ENCODE results near the gene CXCL1.

The CXCL1 gene

DNA sequence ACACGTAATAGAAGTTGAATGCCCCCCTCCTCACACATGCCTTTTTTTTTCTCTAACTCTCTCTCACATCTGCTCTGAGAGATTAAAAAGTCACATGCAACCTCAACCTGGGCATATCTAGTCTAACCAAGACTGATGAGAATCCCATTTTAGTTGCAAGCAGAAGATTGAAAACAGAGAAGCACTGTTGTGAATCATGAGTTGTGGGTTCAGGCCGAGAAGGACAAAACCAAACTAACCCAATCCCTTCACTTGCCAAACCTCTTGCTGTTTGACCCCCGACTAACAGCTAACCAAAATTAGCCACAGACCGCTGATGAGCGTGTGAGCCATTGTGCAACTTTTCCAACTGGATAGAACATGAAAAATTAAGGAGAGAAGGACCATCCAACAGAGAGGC is 31.8 kb downstream of the CXCL1 start:
- Histone ChIP-seq H3K9me3 (replicated peaks; ENCODE audit: insufficient read depth, low read length) (no peaks in the 10 kb centered on the region), H3F3A (ENCODE audit: insufficient read depth, low read length) (no peaks in the 10 kb centered on the region), H3K36me3 (replicated peaks; ENCODE audit: insufficient read depth, low read length) (no peaks in the 10 kb centered on the region), H4K20me1 (ENCODE audit: insufficient read depth, low read length) (no peaks in the 10 kb centered on the region), H3K4me2 (ENCODE audit: low read depth, low read length) (no peak overlapping the region), H3K79me2 (ENCODE audit: low read length) (no peaks in the 10 kb centered on the region), H3K27ac (ENCODE audit: low read length) (no peak overlapping the region), H2AFZ (ENCODE audit: low read length) (no peak overlapping the region), H3K9ac (ENCODE audit: low read length) (no peak overlapping the region), H3K27me3 (replicated peaks; ENCODE audit: insufficient read depth, low read length) (no peaks in the 10 kb centered on the region), H3K9me2 (replicated peaks; ENCODE audit: insufficient read depth, low read length) (no peaks in the 10 kb centered on the region), H3K4me3 (ENCODE audit: low read length) (no peak overlapping the region), H3K4me1 (ENCODE audit: low read length) (no peaks in the 10 kb centered on the region)
- no peak for DNase-seq
- TF ChIP-seq CTCF (IDR thresholded peaks at IDR 0.05; ENCODE audit: low read length), result no peak
- TF ChIP-seq EZH2 (optimal IDR thresholded peaks at IDR 0.05; ENCODE audit: low read depth, low read length), result no peak
- TF ChIP-seq EZH2phosphoT487 (IDR thresholded peaks at IDR 0.05; ENCODE audit: low read length), result no peak

DNA sequence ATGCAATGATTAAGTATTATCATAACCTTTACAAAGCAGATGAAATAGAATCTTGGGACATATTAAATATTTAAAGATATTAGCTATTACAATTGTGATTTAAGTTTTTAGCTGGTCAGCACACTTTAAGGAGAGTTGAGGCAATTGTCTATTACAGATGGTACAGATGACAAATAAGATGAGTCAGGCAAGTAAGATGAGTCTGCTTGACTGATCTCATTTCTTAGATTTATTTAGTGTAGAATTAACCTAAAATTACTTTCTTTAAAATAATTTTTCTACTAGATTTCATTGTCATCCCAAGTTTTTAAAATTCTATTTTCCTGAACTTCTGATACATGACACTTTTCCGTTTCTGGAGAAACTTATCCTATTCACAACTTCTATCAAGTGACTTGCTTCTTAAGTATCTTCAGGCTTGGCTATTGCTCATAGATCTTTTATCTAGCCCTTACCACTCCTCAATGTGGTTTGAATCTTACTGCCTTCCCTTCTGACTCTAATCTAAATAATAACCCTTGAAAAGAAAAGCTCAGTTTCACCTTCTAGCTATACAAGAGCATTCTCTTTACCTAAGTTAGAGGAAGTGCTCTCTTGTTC is 32.9 kb downstream of the CXCL1 start:
- Histone ChIP-seq H2AFZ (ENCODE audit: low read length) (no peak overlapping the region), H3K4me3 (ENCODE audit: low read length) (no peak overlapping the region), H3F3A (ENCODE audit: insufficient read depth, low read length) (no peaks in the 10 kb centered on the region), H3K9ac (ENCODE audit: low read length) (no peak overlapping the region), H4K20me1 (ENCODE audit: insufficient read depth, low read length) (no peaks in the 10 kb centered on the region), H3K9me3 (replicated peaks; ENCODE audit: insufficient read depth, low read length) (no peaks in the 10 kb centered on the region), H3K36me3 (replicated peaks; ENCODE audit: insufficient read depth, low read length) (no peaks in the 10 kb centered on the region), H3K79me2 (ENCODE audit: low read length) (no peaks in the 10 kb centered on the region), H3K27ac (ENCODE audit: low read length) (no peak overlapping the region), H3K4me1 (ENCODE audit: low read length) (no peaks in the 10 kb centered on the region), H3K4me2 (ENCODE audit: low read depth, low read length) (no peak overlapping the region), H3K9me2 (replicated peaks; ENCODE audit: insufficient read depth, low read length) (no peaks in the 10 kb centered on the region), H3K27me3 (replicated peaks; ENCODE audit: insufficient read depth, low read length) (no peaks in the 10 kb centered on the region)
- TF ChIP-seq EZH2 (optimal IDR thresholded peaks at IDR 0.05; ENCODE audit: low read depth, low read length) (no peak), CTCF (IDR thresholded peaks at IDR 0.05; ENCODE audit: low read length) (no peak), EZH2phosphoT487 (IDR thresholded peaks at IDR 0.05; ENCODE audit: low read length) (no peak)
- no peak for DNase-seq

DNA sequence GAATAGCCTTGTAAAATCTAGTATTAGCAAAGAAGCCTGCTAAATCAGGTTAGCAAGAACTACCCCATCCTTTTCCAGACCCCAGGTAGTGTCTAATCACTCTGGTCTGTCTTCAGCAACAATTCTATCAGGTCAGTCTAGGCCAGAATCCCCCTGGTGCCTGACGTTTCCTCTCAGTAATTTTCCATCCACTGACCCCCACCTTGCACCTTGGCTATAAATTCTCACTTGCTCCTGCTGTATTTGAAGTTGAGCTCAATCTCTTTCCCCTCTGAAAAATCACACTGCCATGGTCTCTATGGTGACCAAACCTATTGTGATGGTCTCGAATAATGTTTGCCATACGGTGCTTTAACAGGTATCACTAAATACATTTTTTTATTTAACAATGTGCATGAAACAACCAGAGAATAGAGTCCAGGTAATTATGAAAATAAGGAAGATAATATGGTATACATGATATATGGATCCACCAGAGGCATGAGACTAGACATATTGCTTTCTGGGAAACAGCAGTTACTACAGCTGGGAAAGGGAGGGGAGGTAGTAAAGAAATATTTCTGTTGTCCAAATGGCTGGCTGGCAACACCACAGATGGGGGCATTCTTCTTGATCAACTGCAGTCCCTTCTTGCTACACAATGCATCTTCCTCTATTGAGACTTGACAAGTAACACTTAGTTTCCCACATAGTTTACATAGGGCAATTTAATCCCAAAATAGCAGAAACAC is 33.8 kb downstream of the CXCL1 start:
- DNase-seq, result no peak
- Histone ChIP-seq H3K4me2 (ENCODE audit: low read depth, low read length) (no peak overlapping the region), H3F3A (ENCODE audit: insufficient read depth, low read length) (no peaks in the 10 kb centered on the region), H4K20me1 (ENCODE audit: insufficient read depth, low read length) (no peaks in the 10 kb centered on the region), H3K4me3 (ENCODE audit: low read length) (no peak overlapping the region), H3K9me2 (replicated peaks; ENCODE audit: insufficient read depth, low read length) (no peaks in the 10 kb centered on the region), H3K9me3 (replicated peaks; ENCODE audit: insufficient read depth, low read length) (no peaks in the 10 kb centered on the region), H3K4me1 (ENCODE audit: low read length) (no peaks in the 10 kb centered on the region), H3K36me3 (replicated peaks; ENCODE audit: insufficient read depth, low read length) (no peaks in the 10 kb centered on the region), H3K9ac (ENCODE audit: low read length) (no peak overlapping the region), H3K27ac (ENCODE audit: low read length) (no peak overlapping the region), H2AFZ (ENCODE audit: low read length) (no peak overlapping the region), H3K27me3 (replicated peaks; ENCODE audit: insufficient read depth, low read length) (no peaks in the 10 kb centered on the region), H3K79me2 (ENCODE audit: low read length) (no peaks in the 10 kb centered on the region)
- TF ChIP-seq EZH2 (optimal IDR thresholded peaks at IDR 0.05; ENCODE audit: low read depth, low read length) (no peak), CTCF (IDR thresholded peaks at IDR 0.05; ENCODE audit: low read length) (no peak), EZH2phosphoT487 (IDR thresholded peaks at IDR 0.05; ENCODE audit: low read length) (no peak)
